Liver (tissue), 9 donors: ENCODE data around the gene ERCC6. TPM values are rescaled to one million over a fixed set of nuclear protein-coding genes. Genes with fewer than 3 reads are reported as not detected.

Experiments used
- DNase-seq: peaks from one replicate; pipeline ENCODE4 v3.0.0-alpha.2; 2017; ENCODE audit warnings: low spot score
- H3K27ac ChIP-seq, 2 donors: one replicate each; pipeline ENCODE4 v1.7.0; 2013; ENCODE audit warnings: inconsistent platforms in 2 of 2, low read length in 2 of 2, control low read depth in 1 of 2, low read depth in 1 of 2, mild to moderate bottlenecking in 1 of 2
- H3K27me3 ChIP-seq, 4 donors: one replicate each; pipeline versions ENCODE4 v1.6.1 to v1.7.0; 2013; ENCODE audit warnings: low read length in 3 of 4, inconsistent platforms in 1 of 4, mild to moderate bottlenecking in 1 of 4, moderate library complexity in 1 of 4; ENCODE audit not compliant: control insufficient read depth in 4 of 4, insufficient read depth in 4 of 4
- H3K36me3 ChIP-seq, 4 donors: one replicate each; pipeline versions ENCODE4 v1.6.1 to v1.7.0; 2013; ENCODE audit warnings: low read length in 3 of 4, mild to moderate bottlenecking in 3 of 4, low read depth in 1 of 4, moderate library complexity in 1 of 4; ENCODE audit not compliant: control insufficient read depth in 4 of 4, insufficient read depth in 3 of 4
- H3K4me1 ChIP-seq, 4 donors: one replicate each; pipeline versions ENCODE4 v1.6.1 to v1.7.0; 2013; ENCODE audit warnings: low read length in 3 of 4, mild to moderate bottlenecking in 3 of 4, moderate library complexity in 1 of 4; ENCODE audit not compliant: control insufficient read depth in 4 of 4, insufficient read depth in 4 of 4
- H3K4me3 ChIP-seq, 3 donors: one replicate each; pipeline versions ENCODE4 v1.6.1 to v1.7.0; 2013; ENCODE audit warnings: low read length in 3 of 3, control low read depth in 1 of 3, low read depth in 1 of 3, mild to moderate bottlenecking in 1 of 3
- H3K9ac ChIP-seq, 2 donors: one replicate each; pipeline ENCODE4 v1.7.0; 2013; ENCODE audit warnings: low read length in 2 of 2, mild to moderate bottlenecking in 2 of 2, moderate library complexity in 2 of 2, control low read depth in 1 of 2, low read depth in 1 of 2
- H3K9me3 ChIP-seq, 4 donors: one replicate each; pipeline versions ENCODE4 v1.6.1 to v1.7.0; 2013; ENCODE audit warnings: low read length in 3 of 4; ENCODE audit not compliant: control insufficient read depth in 4 of 4
- ATF3 ChIP-seq: IDR thresholded peaks from 2 replicates; pipeline ENCODE4 v1.6.1; 2016; ENCODE audit warnings: antibody characterized with exemption
- CTCF ChIP-seq: fragments of 150-350 bp; IDR thresholded peaks from 2 replicates; pipeline ENCODE4 v1.5.1; 2017; ENCODE audit warnings: improper control_type of control experiment, low read depth, low read length; ENCODE audit not compliant: missing input control
- FOXA2 ChIP-seq: IDR thresholded peaks from 2 replicates; pipeline ENCODE4 v1.6.1; 2016; ENCODE audit warnings: antibody characterized with exemption
- HNF4A ChIP-seq, 2 donors: conservative IDR thresholded peaks; 2 replicates each; pipeline ENCODE4 v1.6.1; 2016; ENCODE audit warnings: antibody characterized with exemption in 2 of 2, mild to moderate bottlenecking in 2 of 2
- JUND ChIP-seq, 2 donors: IDR thresholded peaks; 2 replicates each; pipeline ENCODE4 v1.6.1; 2016; ENCODE audit warnings: antibody characterized with exemption in 2 of 2
- MAX ChIP-seq: IDR thresholded peaks from 2 replicates; pipeline ENCODE4 v1.6.1; 2016; ENCODE audit warnings: antibody characterized with exemption
- NR2F2 ChIP-seq: IDR thresholded peaks from 2 replicates; pipeline ENCODE4 v1.6.1; 2016; ENCODE audit warnings: antibody characterized with exemption
- RAD21 ChIP-seq, 2 donors: IDR thresholded peaks; 2 replicates each; pipeline ENCODE4 v1.6.1; 2016; ENCODE audit warnings: antibody characterized with exemption in 2 of 2, mild to moderate bottlenecking in 2 of 2
- RXRA ChIP-seq, 2 donors: IDR thresholded peaks; 2 replicates each; pipeline ENCODE4 v1.6.1; 2017 to 2018; ENCODE audit warnings: antibody characterized with exemption in 2 of 2, mild to moderate bottlenecking in 1 of 2
- SP1 ChIP-seq: IDR thresholded peaks from 2 replicates; pipeline ENCODE4 v1.6.1; 2018; ENCODE audit warnings: antibody characterized with exemption, mild to moderate bottlenecking
- TAF1 ChIP-seq: conservative IDR thresholded peaks from 2 replicates; pipeline ENCODE4 v1.6.1; 2016; ENCODE audit warnings: antibody characterized with exemption, mild to moderate bottlenecking
- YY1 ChIP-seq: IDR thresholded peaks from 2 replicates; pipeline ENCODE4 v1.6.1; 2016; ENCODE audit warnings: antibody characterized with exemption, mild to moderate bottlenecking
- ZBTB33 ChIP-seq: IDR thresholded peaks from 2 replicates; pipeline ENCODE4 v1.6.1; 2016; ENCODE audit warnings: antibody characterized with exemption
- WGBS: extraction: QIAGEN DNeasy Blood & Tissue Kit; methylation state at CpG from one replicate; pipeline ENCODE4 v1.1.7; 2013; 5-methylcytosine and 5-hydroxymethylcytosine counted together
- polyA plus RNA-seq, 2 donors: library from polyadenylated mRNA; stranded (reverse) in 1 of 2; unstranded in 1 of 2; fragments of 200-250 nt in 1 of 2; fragments of >200 nt in 1 of 2; fragmentation: Nextera tagmentation in 1 of 2; extraction: Ambion mirVana in 1 of 2; gene quantifications; one replicate each; pipeline versions ENCODE4 v1.2.1 to v1.2.3, GENCODE V29; 2013 to 2015
- total RNA-seq, 2 donors: library from RNA; depleted of rRNA; stranded (reverse); fragments of >200 nt; gene quantifications; one replicate each; pipeline ENCODE4 v1.2.3, GENCODE V29; 2014
- donor health status: healthy.
- donor health status: healthy.
- donor health status: healthy.
- donor health status: healthy.
- donor health status: healthy.

Gene ERCC6
- total and polyA plus RNA-seq, 4 donors, result 2.3 to 17.1 (median 7.5) TPM

- TF ChIP-seq CTCF, result no peak
Observed at GRCh38 chr10:49504528-49504927, 34.4 kb downstream of the ERCC6 start (continued).

- no peaks in the 10 kb centered on the region for H3K4me1 ChIP-seq
- H3K9ac ChIP-seq, result no peak overlapping the region
- H3K9me3 ChIP-seq, result no peaks in the 10 kb centered on the region
- no peak for DNase-seq
- H3K27me3 ChIP-seq, result no peaks in the 10 kb centered on the region
- no peak overlapping the region for H3K27ac ChIP-seq
- 96% methylated on average over 2 of the region's 2 CpGs for WGBS
- TF ChIP-seq RAD21 (IDR thresholded peaks at IDR 0.05), result no peak
- no peak for TF ChIP-seq TAF1
- no peak for TF ChIP-seq JUND (IDR thresholded peaks at IDR 0.05)
- no peak for TF ChIP-seq FOXA2
- H3K36me3 ChIP-seq, result peaks cover 0 to 13% (median 3%) of the 10 kb centered on the region in 4 donors
- no peak overlapping the region for H3K4me3 ChIP-seq
Observed at GRCh38 chr10:49502358-49502757, 36.6 kb downstream of the ERCC6 start.

- no peak for TF ChIP-seq YY1
- TF ChIP-seq JUND (IDR thresholded peaks at IDR 0.05), result no peak
- no peak for TF ChIP-seq NR2F2
- TF ChIP-seq ZBTB33, result no peak
- TF ChIP-seq ATF3, result no peak
- no peak for TF ChIP-seq RAD21 (IDR thresholded peaks at IDR 0.05)
- TF ChIP-seq MAX, result no peak
- Histone ChIP-seq H3K4me1 (no peaks in the 10 kb centered on the region), H3K27ac (no peak overlapping the region), H3K36me3 (peaks cover 0 to 10% (median 0%) of the 10 kb centered on the region in 4 donors), H3K4me3 (no peak overlapping the region), H3K27me3 (no peaks in the 10 kb centered on the region), H3K9me3 (no peaks in the 10 kb centered on the region), H3K9ac (no peak overlapping the region)
- WGBS, result 76% methylated on average over 1 of the region's 1 CpG
- DNase-seq, result no peak
Observed at GRCh38 chr10:49500412-49500811, 38.5 kb downstream of the ERCC6 start.

- no peaks in the 10 kb centered on the region for H3K27me3 ChIP-seq
- WGBS, result 89% methylated on average over 5 of the region's 5 CpGs
- H3K36me3 ChIP-seq, result peaks cover 0 to 8% (median 0%) of the 10 kb centered on the region in 4 donors
- no peak overlapping the region for H3K27ac ChIP-seq
- H3K9me3 ChIP-seq, result no peaks in the 10 kb centered on the region
- no peaks in the 10 kb centered on the region for H3K4me1 ChIP-seq
- no peak overlapping the region for H3K4me3 ChIP-seq
- TF ChIP-seq TAF1 (no peak), SP1 (no peak), JUND (IDR thresholded peaks at IDR 0.05) (no peak), RXRA (IDR thresholded peaks at IDR 0.05) (no peak), HNF4A (conservative IDR thresholded peaks at IDR 0.05) (no peak), CTCF (no peak), FOXA2 (no peak)
- no peak for DNase-seq
- no peak overlapping the region for H3K9ac ChIP-seq
Observed at GRCh38 chr10:49499305-49499851, 39.5 kb downstream of the ERCC6 start.
